Sciatic nerve (tissue), 2 donors: ENCODE measurements around the gene C1QTNF3. TPM values are rescaled to one million over a fixed set of nuclear protein-coding genes. Genes with fewer than 3 reads are reported as not detected.

ENCODE experiments used
- ATAC-seq: fragments of 200-7000 bp; cut with Tn5 transposase; one replicate; pipeline ENCODE4 v1.9.1; 2020; ENCODE audit warnings: mild to moderate bottlenecking, moderate library complexity
- DNase-seq: peaks from one replicate; pipeline ENCODE4 v3.0.0-alpha.2; 2020; ENCODE audit warnings: low spot score
- intact Hi-C: fragments of 100-400 bp; cut with DNase I; formaldehyde crosslinking; loops from one replicate; pipeline ENCODE4 v1.14.2; 2022
- total RNA-seq: library from RNA; stranded (reverse); fragmentation: NEBNext Ultra II Directional; extraction: Animal tissue kit (Norgen Biotek cat#: 25700); gene quantifications from one replicate; pipeline ENCODE4 v1.2.1, GENCODE V29; 2021
- donor health status: DM: no; HTN: no; CAD: no.
- donor health status: DM: no; HTN: no; CAD: no.

Gene C1QTNF3
- total RNA-seq, 1 donor from 2014 or later: 11.7 TPM

GRCh38 chr5:33973271-33973670 is 69.7 kb downstream of the C1QTNF3 start:
- no peak for DNase-seq
- intact Hi-C loops: no loop called here
- no peak for ATAC-seq

- peak; percentile 85 for ATAC-seq
- intact Hi-C loops: no loop called here
- no peak for DNase-seq
Measured at GRCh38 chr5:33969572-33970452, 73.2 kb downstream of the C1QTNF3 start.

GRCh38 chr5:33968211-33969005 is 74.6 kb downstream of the C1QTNF3 start:
- intact Hi-C loops: no loop called here
- no peak for ATAC-seq

More at GRCh38 chr5:33968211-33969005, 74.6 kb downstream of the C1QTNF3 start:
- no peak for DNase-seq

Other genes starting within 250 kb of the C1QTNF3 start
- gene ADAMTS12, start 151.2 kb downstream of the C1QTNF3 start, total RNA-seq: 6.9 TPM
- not detected for gene RXFP3, start 106.8 kb downstream of the C1QTNF3 start, total RNA-seq
- gene SLC45A2, start 58.5 kb downstream of the C1QTNF3 start, total RNA-seq: not detected
- 7.6 TPM for gene AMACR, start 35.2 kb downstream of the C1QTNF3 start, total RNA-seq